ENCODE measurements around the gene PANK4. TPM values are rescaled to one million over a fixed set of nuclear protein-coding genes. Genes with fewer than 3 reads are reported as not detected.

PANK4 gene
- total and polyA plus RNA-seq, 10 of the 15 experiments (the other 5 are each of a cell fraction or from before 2014, with no cell fraction given) = 0.35 to 38.0 (median 18.6) TPM

DNA sequence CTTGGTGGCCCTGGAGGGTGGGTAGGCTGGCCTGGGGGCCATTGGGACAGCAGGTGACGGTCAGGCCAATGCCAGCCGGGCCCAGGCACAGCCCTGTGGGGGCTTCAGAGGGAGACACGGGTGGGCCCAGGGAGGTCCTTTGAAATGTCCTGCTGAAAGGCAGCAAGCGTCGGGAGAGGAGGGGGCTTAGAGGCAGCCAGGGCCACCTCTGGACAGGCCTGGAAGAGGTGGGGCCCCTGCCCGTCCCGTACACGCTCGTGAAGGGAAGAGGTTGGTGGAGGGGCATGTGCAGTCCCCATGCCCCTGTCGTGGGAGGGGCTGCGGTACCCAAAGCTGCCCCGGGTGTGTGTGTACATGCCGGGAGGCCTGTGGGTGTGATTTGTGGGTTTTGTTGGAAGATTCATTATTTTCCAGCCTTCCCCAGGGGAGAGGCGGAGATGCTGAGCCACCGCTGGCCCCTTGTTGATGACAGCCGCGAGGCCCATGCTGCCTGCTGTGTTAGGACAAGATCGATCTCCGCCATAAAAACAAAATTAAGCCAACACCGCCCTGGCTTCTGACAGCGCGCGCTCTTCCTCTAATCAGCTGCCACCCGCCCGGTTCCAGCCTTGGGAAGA is 53.7 kb downstream of the PANK4 start:
- Histone ChIP-seq H3K4me2 (ENCODE audit: control insufficient read depth, insufficient read depth) (no peak overlapping the region), H3K79me2 (ENCODE audit: control insufficient read depth, insufficient read depth, low read length) (no peaks in the 10 kb centered on the region), H3K27ac (ENCODE audit: control insufficient read depth, insufficient read depth) (no peak overlapping the region), H3K27me3 (replicated peaks in 1 of 2; ENCODE audit: control insufficient read depth in 2 of 2, insufficient read depth in 2 of 2, low read length in 1 of 2) (no peaks in the 10 kb centered on the region), H3K9me3 (replicated peaks; ENCODE audit: control insufficient read depth, insufficient read depth, low read length) (no peaks in the 10 kb centered on the region), H3K4me3 (no peak overlapping the region), H3K4me1 (ENCODE audit: control insufficient read depth, insufficient read depth, low read length) (no peaks in the 10 kb centered on the region), H2AFZ (ENCODE audit: control insufficient read depth, low read depth, low read length) (no peak overlapping the region), H4K20me1 (ENCODE audit: control insufficient read depth, insufficient read depth) (no peaks in the 10 kb centered on the region), H3K9ac (ENCODE audit: control insufficient read depth, insufficient read depth, low read length) (no peak overlapping the region), H3K36me3 (ENCODE audit: control insufficient read depth in 2 of 2, insufficient read depth in 2 of 2, low read length in 1 of 2) (no peaks in the 10 kb centered on the region)
- POLR2A ChIA-PET = no interaction called here
- ATAC-seq = no peak
- CTCF ChIA-PET = no interaction called here
- SMC1A ChIA-PET (ENCODE audit: uncharacterized antibody, unreplicated experiment) = no interaction called here
- in situ Hi-C loops (cut with MboI) (no loop called here), intact Hi-C loops (cut with micrococcal nuclease; ENCODE audit: unreplicated experiment) (no loop called here)
- 38% methylated on average over 25 of the region's 25 CpGs for WGBS (ENCODE audit: insufficient coverage, insufficient replicate concordance, low lambda C conversion rate, missing lambda C conversion rate)
- RAD21 ChIA-PET (ENCODE audit: unreplicated experiment) = no interaction called here
- no peak for DNase-seq (ENCODE audit: low read depth, low spot score)
- no peak for FAIRE-seq
- BruUV-seq (replicated peaks) = no TSS peak
- TF ChIP-seq, protein P1, sequence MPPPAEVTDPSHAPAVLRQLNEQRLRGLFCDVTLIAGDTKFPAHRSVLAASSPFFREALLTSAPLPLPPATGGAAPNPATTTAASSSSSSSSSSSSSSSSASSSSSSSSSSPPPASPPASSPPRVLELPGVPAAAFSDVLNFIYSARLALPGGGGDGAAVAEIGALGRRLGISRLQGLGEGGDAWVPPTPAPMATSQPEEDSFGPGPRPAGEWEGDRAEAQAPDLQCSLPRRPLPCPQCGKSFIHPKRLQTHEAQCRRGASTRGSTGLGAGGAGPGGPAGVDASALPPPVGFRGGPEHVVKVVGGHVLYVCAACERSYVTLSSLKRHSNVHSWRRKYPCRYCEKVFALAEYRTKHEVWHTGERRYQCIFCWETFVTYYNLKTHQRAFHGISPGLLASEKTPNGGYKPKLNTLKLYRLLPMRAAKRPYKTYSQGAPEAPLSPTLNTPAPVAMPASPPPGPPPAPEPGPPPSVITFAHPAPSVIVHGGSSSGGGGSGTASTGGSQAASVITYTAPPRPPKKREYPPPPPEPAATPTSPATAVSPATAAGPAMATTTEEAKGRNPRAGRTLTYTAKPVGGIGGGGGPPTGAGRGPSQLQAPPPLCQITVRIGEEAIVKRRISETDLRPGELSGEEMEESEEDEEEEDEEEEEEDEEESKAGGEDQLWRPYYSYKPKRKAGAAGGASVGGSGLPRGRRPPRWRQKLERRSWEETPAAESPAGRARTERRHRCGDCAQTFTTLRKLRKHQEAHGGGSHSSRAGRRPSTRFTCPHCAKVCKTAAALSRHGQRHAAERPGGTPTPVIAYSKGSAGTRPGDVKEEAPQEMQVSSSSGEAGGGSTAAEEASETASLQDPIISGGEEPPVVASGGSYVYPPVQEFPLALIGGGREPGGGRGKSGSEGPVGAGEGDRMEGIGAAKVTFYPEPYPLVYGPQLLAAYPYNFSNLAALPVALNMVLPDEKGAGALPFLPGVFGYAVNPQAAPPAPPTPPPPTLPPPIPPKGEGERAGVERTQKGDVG (CRISPR knock-in tag; IDR thresholded peaks at IDR 0.05) = no peak
- no peak for TF ChIP-seq TCF3 (IDR thresholded peaks at IDR 0.05; ENCODE audit: borderline replicate concordance, insufficient read depth, low read depth, low read length)
- TF ChIP-seq, protein P2, sequence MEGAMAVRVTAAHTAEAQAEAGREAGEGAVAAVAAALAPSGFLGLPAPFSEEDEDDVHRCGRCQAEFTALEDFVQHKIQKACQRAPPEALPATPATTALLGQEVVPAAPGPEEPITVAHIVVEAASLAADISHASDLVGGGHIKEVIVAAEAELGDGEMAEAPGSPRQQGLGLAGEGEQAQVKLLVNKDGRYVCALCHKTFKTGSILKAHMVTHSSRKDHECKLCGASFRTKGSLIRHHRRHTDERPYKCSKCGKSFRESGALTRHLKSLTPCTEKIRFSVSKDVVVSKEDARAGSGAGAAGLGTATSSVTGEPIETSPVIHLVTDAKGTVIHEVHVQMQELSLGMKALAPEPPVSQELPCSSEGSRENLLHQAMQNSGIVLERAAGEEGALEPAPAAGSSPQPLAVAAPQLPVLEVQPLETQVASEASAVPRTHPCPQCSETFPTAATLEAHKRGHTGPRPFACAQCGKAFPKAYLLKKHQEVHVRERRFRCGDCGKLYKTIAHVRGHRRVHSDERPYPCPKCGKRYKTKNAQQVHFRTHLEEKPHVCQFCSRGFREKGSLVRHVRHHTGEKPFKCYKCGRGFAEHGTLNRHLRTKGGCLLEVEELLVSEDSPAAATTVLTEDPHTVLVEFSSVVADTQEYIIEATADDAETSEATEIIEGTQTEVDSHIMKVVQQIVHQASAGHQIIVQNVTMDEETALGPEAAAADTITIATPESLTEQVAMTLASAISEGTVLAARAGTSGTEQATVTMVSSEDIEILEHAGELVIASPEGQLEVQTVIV (IDR thresholded peaks at IDR 0.05; ENCODE audit: borderline replicate concordance, partially characterized antibody) = no peak
- no peak for TF ChIP-seq NR2F1 (conservative IDR thresholded peaks at IDR 0.05)
- no peak for TF ChIP-seq LARP7 (IDR thresholded peaks at IDR 0.05)
- TF ChIP-seq NFIC (IDR thresholded peaks at IDR 0.05; ENCODE audit: low read depth, low read length) = no peak
- TF ChIP-seq SREBF2 (IDR thresholded peaks at IDR 0.05; ENCODE audit: low read length) = no peak
- no peak for TF ChIP-seq SIX5 (IDR thresholded peaks at IDR 0.05; ENCODE audit: low read depth, low read length, severe bottlenecking)
- TF ChIP-seq, protein P3, sequence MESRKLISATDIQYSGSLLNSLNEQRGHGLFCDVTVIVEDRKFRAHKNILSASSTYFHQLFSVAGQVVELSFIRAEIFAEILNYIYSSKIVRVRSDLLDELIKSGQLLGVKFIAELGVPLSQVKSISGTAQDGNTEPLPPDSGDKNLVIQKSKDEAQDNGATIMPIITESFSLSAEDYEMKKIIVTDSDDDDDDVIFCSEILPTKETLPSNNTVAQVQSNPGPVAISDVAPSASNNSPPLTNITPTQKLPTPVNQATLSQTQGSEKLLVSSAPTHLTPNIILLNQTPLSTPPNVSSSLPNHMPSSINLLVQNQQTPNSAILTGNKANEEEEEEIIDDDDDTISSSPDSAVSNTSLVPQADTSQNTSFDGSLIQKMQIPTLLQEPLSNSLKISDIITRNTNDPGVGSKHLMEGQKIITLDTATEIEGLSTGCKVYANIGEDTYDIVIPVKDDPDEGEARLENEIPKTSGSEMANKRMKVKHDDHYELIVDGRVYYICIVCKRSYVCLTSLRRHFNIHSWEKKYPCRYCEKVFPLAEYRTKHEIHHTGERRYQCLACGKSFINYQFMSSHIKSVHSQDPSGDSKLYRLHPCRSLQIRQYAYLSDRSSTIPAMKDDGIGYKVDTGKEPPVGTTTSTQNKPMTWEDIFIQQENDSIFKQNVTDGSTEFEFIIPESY (IDR thresholded peaks at IDR 0.05) = no peak
- TF ChIP-seq MEF2A (IDR thresholded peaks at IDR 0.05; ENCODE audit: insufficient read depth, low read depth, low read length) = no peak
- TF ChIP-seq ATF7 (IDR thresholded peaks at IDR 0.05; ENCODE audit: low read depth) = no peak

Data from GM12878 (cell line).